GM19397 (cell line): ENCODE data around the gene GLTPD2.
A peak's percentile ranks its signal among the peaks of the same experiment; 100 is the strongest.

Experiments
- ATAC-seq: cut with Tn5 transposase; IDR thresholded peaks from one replicate; pipeline ENCODE4 v1.9.1; 2021; ENCODE audit warnings: mild to moderate bottlenecking, moderate library complexity; ENCODE audit not compliant: unreplicated experiment

The GLTPD2 gene

DNA sequence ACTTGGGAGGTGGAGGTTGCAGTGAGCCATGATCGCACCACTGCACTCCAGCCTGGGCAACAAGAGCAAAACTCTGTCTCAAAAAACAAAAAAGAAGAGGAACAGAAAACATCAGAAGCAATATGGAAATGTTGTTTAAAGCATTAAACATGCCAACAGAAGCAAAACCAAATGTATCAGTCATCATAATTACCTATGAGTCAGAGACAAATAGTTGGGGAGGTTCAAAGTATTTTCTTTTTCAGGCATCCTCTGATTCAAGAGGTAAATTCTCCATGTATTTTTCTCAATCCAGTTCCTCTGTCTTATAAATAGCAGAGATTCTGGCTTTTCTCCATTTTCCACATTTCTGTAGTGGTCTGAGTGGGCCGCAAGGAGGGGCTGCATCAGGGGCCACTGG is 19.1 kb upstream of the GLTPD2 start:
- ATAC-seq = no peak

DNA sequence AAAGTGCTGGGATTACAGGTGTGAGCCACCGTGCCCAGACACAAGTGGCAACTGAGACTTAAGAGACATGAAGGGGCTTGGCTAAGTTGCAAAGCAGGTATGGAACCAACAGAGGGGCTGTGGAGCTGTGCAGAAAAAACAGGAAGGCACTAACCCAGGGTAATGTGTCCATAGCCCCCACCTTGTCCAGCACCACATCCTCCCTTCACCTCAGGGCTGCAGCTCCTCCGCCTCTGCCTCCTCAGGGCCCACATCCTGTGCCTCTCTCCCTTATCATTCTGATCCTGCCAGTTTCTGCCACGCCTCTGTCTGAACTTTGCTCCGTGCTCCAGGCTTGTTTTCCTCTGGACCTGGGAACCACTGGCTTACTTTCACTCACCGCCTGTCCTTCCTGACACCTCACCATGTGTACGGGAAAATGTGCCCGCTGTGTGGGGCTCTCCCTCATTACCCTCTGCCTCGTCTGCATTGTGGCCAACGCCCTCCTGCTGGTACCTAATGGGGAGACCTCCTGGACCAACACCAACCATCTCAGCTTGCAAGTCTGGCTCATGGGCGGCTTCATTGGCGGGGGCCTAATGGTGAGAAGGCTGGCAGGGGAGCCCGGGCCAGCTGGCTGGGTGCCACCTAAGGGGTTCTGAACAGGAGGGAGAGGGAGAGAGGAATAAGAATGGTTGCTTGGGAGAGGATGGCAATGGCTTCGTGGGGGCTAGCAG is 17.1 kb upstream of the GLTPD2 start, which contains the start of gene TM4SF5:
TM4SF5 (plus strand) TSS at position 368 of the 716 bp plus-strand sequence; CDS start at position 405, 37 bp downstream.
- ATAC-seq = no peak

DNA sequence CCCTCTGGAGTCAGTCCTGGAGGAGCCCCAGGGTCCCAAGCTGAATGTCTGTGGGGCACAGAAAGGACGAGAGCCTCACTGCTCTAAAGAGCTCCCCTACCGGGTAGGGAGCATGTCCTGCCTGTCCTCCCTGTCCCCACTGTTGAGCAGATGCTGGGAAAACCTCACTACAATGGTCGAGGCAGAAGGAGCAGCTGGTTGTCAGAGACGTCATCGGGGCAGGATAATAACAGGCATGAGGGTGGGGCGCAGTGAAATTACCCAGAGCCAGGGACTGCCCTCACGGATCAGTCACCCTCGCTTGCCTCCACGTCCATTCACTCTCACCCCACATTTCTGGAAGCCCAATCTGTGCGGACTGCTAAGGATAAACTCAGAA is 16.5 kb upstream of the GLTPD2 start:
- no peak for ATAC-seq

DNA sequence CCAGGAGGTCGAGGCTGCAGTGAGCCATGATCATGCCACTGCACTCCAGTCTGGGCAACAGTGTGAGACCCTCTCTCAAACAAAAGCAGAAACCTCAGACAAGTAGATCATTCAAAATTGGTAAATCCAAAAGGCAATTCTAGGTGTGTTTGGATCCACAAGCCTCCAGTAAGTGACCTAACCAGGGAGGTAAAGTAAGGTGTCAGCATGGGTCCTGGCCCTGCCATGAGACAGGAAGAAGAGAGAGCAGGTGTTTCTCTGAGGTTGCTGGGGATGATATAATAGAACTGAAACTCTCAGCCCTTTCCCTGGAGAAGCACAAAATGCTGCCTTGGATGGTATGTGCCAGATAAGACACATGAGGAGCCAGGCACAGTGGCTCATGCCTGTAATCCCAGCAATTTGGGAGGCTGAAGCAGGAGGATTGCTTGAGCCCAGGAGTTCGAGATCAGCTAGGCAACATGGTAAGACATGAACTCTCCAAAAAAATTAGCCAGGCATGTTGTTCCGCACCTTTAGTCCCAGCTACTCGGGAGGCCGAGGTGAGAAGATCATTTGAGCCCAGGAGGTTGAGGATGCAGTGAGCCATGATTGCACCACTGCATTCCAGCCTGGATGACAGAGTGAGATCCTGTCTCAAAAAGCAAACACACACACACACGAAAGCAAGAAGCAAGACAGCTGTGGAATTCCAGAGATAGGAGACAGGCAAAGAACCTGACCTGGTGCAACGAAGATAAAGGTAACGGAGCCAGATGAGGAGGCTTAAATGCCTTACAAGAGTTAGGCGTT is 10.6 kb upstream of the GLTPD2 start:
- no peak for ATAC-seq

DNA sequence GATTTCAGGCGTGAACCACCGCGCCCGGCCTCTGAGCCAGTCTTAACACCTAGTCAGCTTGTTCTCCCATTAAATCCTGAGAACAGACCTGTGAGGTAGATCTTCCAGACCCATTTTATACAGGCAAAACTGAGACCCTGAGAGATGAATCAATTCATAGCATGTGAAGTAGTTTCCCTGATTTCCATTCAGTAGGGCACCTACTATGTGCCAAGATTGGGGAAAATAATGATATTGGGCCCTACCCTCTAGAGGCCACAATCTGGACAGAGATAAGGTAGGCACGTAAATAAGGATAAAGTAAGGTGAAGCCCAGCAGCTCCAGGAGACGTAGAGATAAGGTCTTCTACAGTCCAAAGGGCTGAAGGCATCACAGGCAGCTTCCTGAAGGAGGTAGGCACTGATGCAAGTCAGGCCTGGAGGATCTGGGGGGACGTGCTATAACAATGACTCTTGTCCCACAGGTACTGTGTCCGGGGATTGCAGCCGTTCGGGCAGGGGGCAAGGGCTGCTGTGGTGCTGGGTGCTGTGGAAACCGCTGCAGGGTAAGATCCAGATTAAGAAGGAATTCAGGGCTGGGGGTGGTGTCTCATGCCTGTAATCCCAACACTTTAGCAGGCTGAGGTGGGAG is 8.3 kb upstream of the GLTPD2 start:
- no peak for ATAC-seq

DNA sequence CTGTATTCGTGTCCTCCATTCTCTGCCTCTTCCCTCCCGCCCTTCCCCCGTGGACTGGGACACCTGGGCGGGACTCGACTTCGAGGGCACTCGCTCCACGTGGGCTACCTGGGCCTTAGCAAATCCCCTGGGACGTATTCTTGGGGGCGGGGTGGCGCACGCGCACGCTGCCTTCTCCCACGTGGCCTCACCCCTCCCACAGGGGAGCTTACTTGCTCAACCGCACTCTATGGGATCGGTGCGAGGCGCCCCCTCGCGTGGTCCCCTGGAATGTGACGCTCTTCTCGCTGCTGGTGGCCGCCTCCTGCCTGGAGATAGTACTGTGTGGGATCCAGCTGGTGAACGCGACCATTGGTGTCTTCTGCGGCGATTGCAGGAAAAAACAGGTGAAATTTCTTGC is 6.1 kb upstream of the GLTPD2 start:
- no peak for ATAC-seq

DNA sequence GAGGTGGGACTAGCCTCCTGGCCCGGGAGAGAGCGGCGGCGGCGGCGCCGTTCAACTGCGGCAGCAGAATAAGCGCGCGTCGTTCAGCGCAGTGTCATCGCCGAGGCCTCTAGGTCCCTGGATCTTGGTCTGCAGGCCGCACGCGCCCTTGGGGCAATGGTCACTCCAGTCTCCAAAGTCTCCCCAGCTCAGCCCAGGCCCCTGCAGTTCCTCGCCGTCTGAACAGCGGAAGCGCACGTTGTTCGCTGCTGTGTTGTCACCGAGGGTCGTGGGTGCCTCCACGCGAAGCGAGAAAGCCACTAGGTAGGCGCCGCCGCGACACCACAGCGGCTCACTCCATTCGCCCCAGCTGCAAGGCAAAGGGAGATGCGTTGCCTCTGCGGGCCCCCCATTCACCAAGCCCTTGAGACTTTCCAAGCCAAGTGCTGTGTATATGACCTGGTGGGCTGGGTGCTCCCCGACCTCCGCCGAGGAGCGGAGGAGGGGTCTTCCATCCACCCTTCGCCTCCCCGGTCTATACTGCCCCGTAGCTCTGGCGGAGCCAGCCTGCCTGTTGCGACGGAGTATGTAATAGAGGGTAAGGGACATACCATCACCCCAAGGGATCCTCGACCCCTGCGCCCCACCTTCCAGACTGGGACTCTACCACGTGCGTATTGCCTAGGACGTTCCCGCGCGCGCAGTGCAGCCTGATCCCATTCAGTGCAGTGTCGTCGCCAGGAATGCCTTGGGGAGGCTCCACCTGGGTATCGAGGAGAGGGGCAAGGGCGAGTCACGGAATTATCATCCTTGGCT is 3.3 kb upstream of the GLTPD2 start:
- no peak for ATAC-seq

DNA sequence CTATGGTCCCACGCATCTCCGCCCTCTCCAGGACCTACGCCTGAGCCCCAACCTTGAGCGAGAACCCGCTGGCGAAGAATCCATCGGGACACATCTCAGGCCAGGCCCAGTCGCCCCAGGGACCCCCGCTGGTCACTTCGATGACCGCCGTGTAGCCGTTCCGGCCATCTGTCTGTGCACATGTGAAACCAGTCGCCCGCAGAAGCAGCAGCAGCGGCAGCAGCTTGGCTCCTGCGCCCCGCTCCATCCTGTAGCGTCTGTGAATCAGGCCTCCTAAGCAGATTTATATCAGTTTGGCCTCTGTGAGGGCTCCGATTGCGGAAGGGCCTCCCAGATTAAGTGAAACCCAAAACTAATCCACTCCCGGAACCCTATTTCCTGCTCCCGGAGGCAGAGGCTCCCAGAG is 2.7 kb upstream of the GLTPD2 start, which contains the start of gene VMO1:
VMO1 (minus strand) TSS at position 259 of the 406 bp plus-strand sequence; CDS start at position 247, 12 bp downstream.
- no peak for ATAC-seq

DNA sequence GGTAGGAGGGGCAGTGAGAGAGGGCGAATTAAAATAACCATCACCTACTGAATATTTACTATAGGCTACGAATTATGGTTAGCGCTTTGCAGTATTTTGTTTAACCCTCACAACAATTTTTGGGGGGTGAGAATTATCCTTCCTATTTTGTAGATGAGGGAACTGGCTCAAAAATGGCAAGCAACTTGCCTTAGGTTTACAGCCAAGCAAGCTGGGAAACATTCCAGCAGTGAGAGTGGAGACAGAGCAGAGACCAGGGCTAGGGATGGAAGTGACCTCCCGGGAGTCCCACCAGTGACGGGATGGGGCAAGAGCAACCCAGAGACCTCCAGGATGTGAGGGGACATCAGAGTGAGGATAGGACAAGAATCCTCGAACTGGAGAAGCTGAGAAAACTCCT is 2.2 kb upstream of the GLTPD2 start:
- no peak for ATAC-seq

DNA sequence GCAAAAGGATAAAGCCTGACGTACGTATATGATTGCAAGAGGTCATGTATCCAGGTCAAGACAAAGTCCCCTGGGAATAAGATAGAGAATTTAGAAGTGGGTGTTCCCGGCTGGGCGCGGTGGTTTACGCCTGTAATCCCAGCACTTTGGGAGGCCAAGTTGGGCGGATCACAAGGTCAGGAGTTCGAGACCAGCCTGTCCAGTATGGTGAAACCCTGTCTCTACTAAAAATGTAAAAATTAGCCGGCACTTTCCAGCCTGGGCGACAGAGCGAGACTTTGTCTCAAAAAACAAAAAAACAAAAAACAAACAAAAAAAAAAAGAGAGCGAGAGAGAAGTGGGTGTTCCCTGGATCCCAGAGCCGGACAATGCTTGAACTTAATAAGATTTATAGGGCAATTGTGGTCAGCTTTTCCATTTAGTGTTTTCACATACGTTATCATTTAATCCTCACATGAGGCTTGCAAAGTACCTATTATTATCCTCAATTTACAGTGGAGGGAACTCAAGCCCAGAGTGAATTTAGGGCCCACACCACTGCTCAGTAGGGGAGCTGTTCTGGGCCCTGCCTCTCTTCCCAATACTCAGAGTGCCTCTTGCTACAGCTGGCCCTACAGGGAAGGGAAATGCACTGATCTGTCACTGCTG is 481 bp upstream of the GLTPD2 start:
- no peak for ATAC-seq

DNA sequence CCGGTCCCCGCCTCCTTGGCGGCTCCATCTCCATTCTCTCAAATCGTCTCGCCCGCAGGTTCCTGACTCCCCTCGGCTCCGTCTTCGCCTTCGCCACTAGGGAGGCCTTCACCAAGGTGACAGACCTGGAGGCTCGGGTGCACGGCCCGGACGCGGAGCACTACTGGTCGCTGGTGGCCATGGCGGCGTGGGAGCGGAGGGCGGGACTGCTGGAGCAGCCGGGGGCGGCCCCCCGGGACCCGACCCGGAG is 862 bp downstream of the GLTPD2 start:
- no peak for ATAC-seq

DNA sequence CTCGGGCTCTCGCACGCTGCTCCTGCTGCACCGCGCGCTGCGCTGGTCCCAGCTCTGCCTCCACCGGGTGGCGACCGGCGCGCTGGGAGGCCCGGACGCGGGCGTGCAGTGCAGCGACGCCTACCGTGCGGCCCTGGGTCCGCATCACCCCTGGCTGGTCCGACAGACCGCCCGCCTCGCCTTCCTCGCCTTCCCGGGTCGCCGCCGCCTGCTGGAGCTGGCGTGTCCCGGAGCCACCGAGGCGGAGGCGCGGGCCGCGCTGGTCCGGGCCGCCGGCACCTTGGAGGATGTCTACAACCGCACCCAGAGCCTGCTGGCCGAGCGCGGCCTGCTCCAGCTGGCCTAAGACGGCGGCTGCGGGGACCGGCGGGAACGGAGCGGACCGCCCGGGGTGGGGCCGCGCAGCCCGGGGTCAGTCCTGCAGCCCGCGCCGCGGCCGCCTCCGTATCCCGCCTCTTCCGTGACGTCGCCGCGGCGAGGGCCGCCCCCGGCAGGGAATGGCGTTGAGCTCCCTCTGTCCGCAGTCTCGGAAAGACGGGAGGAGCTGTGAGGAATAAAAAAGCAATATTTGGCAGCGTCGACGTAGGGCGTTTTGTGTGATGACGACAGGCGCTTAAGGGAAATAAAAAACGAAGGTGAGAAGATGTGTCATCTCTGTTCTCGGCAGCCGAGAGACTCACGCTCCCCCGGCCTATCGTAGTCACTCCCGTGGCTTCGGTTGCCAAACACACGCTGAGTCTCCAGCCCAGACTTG is 1.4 kb downstream of the GLTPD2 start:
- peak; percentile 94 for ATAC-seq

DNA sequence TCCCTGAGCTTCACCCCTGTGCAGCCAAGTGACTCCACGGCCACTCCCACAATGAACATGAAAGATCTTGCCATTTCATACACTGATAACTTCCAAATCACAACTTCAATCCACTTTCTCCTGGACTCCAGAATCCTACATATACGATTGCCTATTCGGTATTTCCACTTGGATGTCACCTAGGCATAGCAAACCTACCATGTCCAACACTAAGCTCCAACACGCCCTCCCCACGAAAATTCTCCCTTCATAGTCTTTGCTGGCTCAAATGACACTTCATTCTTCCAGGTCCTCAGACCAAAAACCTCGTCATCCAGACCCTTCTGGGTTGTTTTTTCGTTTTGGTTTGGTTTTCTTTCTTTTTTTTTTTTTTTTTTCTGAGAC is 1.9 kb downstream of the GLTPD2 start:
- no peak for ATAC-seq

DNA sequence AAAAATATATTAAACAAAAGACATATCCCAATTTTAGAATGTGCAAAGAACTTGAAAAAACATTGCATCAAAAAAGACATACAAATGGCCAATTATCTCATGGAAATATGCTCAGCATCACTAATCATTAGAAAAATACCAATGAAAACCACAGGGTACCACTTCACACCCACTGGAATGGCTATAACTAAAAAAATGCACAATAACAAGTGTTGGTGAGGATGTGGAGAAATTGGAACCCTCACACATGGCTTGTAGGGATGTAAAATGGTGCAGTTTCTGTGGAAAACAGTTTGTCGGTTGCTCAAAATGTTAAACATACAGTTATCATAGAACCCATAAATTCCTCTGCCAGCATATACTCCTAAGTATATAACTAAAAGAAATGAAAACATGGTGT is 6.4 kb downstream of the GLTPD2 start:
- ATAC-seq = no peak

DNA sequence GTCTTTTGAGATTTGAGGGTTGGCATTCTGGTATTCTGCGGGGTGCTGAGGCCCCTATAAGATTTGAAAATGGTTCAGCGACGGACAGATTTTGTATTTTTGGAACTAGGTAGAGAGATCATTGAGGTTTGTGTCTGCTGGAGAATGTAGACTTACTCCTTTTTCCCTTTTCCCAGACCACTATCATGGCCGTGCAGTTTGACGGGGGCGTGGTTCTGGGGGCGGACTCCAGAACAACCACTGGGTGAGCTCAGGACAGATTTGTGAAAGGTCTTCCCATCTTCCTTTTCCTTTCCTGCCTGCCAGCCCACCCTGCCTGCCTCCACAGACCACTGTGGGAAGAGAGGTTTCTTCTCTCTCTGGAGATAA is 7.8 kb downstream of the GLTPD2 start:
- ATAC-seq = no peak

DNA sequence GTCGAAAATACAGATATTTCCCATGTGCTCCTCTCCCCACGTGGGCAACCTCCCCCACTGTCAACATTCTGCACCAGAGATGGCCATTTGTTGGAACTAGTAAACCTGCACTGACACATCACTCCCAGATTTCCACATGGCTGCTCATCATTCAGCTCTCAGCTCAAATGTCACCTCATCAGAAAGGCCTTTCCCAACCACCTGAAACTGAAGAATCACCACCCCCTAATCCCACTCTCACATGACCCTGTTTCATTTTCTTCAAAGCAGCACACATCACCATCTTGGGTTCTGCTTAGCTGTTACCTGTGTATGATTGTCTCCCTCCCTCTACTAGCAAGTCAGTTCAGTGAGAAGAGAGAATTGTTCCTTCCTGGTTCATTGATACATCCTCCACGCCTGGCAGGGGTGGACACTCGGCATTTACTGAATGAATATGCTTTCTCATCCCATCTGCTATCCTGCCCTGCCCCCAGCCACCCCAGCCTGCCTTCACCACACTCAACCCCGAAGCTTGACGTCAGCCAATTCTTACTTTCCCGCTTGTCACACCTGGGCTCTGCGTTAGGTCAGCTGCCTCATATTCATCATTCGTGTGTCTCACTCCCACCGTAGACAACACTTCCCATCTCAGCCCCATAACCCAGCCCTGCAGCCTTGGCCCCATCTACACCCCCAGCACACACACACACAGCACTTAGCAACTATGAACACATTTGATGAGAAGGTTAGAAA is 11.9 kb downstream of the GLTPD2 start:
- no peak for ATAC-seq

DNA sequence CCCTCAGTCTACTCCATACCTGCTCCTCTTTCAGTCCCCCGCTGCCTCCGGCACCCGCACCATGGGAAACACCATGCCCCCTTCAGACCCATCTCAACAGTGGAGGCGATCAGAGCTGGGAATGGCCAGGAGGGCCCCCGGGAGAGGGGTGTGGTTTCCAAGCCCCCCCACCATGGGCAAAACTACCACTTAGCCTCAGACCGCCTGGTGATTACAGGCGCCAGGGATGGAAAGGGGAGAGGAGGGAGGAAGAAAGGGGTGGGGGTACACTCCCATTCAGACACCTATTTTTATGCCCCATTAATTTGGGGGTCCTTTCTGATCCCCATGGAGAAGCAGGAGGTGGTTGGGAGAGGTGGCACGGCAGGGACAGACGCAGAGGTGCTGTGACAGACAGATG is 13.5 kb downstream of the GLTPD2 start, which contains the start of gene C17orf114:
C17orf114 (minus strand) TSS at position 101 of the 400 bp plus-strand sequence.
- ATAC-seq = no peak

DNA sequence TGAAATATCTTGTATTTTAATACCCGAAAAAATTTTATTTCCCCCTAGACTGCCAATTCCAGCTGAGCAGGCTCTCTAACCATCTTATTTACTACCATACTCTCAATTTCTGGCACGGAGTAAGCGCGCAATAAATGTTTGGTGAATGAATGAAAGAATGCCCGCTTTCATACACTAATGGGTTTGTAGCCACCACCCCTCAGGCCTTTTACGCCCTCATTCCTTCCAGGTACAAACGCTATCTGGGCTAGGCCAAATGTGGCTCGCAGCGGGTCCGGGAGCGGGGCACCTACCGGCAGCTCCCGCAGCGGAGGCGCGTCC is 17.7 kb downstream of the GLTPD2 start:
- no peak for ATAC-seq

DNA sequence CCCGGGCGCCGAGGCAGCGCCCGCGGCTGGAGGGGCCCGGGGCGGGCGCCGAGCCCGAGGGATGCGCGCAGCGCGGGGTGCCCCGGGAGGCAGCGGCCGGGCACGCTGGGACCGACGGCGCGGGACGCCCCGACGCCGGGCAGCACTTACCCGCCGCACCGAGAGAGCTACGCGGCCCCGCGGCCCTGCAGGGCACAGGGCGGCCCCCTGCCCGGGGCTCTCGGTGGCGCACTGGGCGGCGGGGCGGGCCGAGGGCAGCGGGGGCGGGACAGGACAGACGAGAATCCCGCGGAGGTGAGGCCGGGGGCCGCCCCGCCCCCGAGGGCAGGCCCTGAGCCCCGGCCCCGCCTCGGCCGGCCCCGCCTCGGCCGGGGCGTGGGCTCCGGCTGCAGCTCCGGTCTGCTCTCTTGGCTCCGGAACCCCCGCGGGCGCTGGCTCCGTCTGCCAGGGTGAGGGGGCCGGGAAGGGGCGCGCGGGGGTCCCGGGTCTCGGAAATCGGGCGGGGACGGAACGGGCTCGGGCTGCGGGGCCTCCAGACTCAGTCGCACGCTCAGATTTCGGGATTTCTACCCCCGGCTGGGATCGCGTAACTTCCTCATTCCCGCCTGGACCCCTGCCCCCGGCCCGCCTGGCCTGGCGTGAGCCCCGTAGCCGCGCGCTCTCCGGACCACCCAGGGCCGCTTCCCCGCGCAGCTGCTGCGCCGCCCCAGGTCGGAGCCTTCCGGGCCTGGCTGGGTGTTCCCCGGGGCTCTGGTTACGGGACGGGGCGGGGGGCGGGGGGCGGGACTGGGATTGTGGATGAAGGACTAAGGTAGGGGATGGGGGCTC is 18.2 kb downstream of the GLTPD2 start, which contains the start of gene PLD2:
PLD2 (plus strand) TSS at position 376 of the 828 bp plus-strand sequence. CDS start 621 bp downstream, outside the sequence.
- ATAC-seq = peak; percentile 87
